HCT116 (cell line): ENCODE data around the gene HLA-DPA1.

ENCODE experiments used
- CBX3 ChIP-seq: IDR thresholded peaks from 2 replicates; pipeline ENCODE4 v1.6.1; 2012; ENCODE audit warnings: low read depth
- CEBPB ChIP-seq: IDR thresholded peaks from 2 replicates; pipeline ENCODE4 v1.6.1; 2012; ENCODE audit warnings: low read depth
- CTCF ChIP-seq, 3 experiments: fragments of 200-600 bp in 1 of 3; sonication (generic) in 1 of 3; IDR thresholded peaks in 2 of 3; conservative IDR thresholded peaks in 1 of 3; 2 replicates each; pipeline ENCODE4 v1.5.1; 2012 to 2017; ENCODE audit warnings: low read depth in 2 of 3, low read length in 2 of 3, antibody characterized with exemption in 1 of 3, borderline replicate concordance in 1 of 3, control low read depth in 1 of 3, mild to moderate bottlenecking in 1 of 3, mixed read lengths in 1 of 3, mixed run types in 1 of 3, moderate library complexity in 1 of 3; ENCODE audit not compliant: insufficient read depth in 1 of 3
- EZH2 ChIP-seq: fragments of 200-600 bp; sonication (generic); IDR thresholded peaks from 2 replicates; pipeline ENCODE4 v1.6.1; 2017; ENCODE audit warnings: antibody characterized with exemption, mixed run types
- FOSL1 ChIP-seq: IDR thresholded peaks from 2 replicates; pipeline ENCODE4 v1.6.1; 2012; ENCODE audit warnings: low read depth
- MAX ChIP-seq: IDR thresholded peaks from 2 replicates; pipeline ENCODE4 v1.6.1; 2012
- POLR2A ChIP-seq: IDR thresholded peaks from 2 replicates; pipeline ENCODE4 v1.7.0; 2011; ENCODE audit warnings: borderline replicate concordance; ENCODE audit not compliant: insufficient read depth, insufficient read length; ENCODE audit errors: extremely low read depth
- POLR2AphosphoS5 ChIP-seq: IDR thresholded peaks from 2 replicates; pipeline ENCODE4 v1.6.1; 2011; ENCODE audit warnings: mild to moderate bottlenecking, low read depth, low read length, moderate library complexity
- RAD21 ChIP-seq: IDR thresholded peaks from 2 replicates; pipeline ENCODE4 v1.6.1; 2012; ENCODE audit warnings: low read depth, mild to moderate bottlenecking
- SIN3A ChIP-seq: IDR thresholded peaks from 2 replicates; pipeline ENCODE4 v1.6.1; 2012; ENCODE audit warnings: low read depth
- SP1 ChIP-seq: IDR thresholded peaks from 2 replicates; pipeline ENCODE4 v1.6.1; 2012; ENCODE audit warnings: low read depth
- ZNF274 ChIP-seq: fragments of 200-500 bp; sonication (Bioruptor generic); IDR thresholded peaks from 2 replicates; pipeline ENCODE4 v1.6.1; 2014; ENCODE audit warnings: mild to moderate bottlenecking, low read depth, low read length, inconsistent platforms
- TF ChIP-seq, protein P1 (sequence below): IDR thresholded peaks from 2 replicates; pipeline ENCODE4 v1.6.1; 2012
- TF ChIP-seq, protein P2 (sequence below): IDR thresholded peaks from 2 replicates; pipeline ENCODE4 v1.6.1; 2012; ENCODE audit warnings: low read depth

- TF ChIP-seq, protein P1, sequence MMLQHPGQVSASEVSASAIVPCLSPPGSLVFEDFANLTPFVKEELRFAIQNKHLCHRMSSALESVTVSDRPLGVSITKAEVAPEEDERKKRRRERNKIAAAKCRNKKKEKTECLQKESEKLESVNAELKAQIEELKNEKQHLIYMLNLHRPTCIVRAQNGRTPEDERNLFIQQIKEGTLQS, result no peak
- TF ChIP-seq CEBPB, result no peak
- TF ChIP-seq CTCF (IDR thresholded peaks at IDR 0.05 in 2 of 3, conservative IDR thresholded peaks at IDR 0.05 in 1 of 3; ENCODE audit: borderline replicate concordance in 1 of 3, insufficient read depth in 1 of 3, low read depth in 2 of 3, low read length in 2 of 3), result no peak
- TF ChIP-seq POLR2AphosphoS5, result no peak
- TF ChIP-seq POLR2A, result no peak
- no peak for TF ChIP-seq SP1
- no peak for TF ChIP-seq EZH2
- TF ChIP-seq SIN3A, result no peak
- TF ChIP-seq, protein P2, sequence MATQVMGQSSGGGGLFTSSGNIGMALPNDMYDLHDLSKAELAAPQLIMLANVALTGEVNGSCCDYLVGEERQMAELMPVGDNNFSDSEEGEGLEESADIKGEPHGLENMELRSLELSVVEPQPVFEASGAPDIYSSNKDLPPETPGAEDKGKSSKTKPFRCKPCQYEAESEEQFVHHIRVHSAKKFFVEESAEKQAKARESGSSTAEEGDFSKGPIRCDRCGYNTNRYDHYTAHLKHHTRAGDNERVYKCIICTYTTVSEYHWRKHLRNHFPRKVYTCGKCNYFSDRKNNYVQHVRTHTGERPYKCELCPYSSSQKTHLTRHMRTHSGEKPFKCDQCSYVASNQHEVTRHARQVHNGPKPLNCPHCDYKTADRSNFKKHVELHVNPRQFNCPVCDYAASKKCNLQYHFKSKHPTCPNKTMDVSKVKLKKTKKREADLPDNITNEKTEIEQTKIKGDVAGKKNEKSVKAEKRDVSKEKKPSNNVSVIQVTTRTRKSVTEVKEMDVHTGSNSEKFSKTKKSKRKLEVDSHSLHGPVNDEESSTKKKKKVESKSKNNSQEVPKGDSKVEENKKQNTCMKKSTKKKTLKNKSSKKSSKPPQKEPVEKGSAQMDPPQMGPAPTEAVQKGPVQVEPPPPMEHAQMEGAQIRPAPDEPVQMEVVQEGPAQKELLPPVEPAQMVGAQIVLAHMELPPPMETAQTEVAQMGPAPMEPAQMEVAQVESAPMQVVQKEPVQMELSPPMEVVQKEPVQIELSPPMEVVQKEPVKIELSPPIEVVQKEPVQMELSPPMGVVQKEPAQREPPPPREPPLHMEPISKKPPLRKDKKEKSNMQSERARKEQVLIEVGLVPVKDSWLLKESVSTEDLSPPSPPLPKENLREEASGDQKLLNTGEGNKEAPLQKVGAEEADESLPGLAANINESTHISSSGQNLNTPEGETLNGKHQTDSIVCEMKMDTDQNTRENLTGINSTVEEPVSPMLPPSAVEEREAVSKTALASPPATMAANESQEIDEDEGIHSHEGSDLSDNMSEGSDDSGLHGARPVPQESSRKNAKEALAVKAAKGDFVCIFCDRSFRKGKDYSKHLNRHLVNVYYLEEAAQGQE, result no peak
- TF ChIP-seq RAD21, result no peak
- TF ChIP-seq MAX, result no peak
- TF ChIP-seq FOSL1, result no peak
- no peak for TF ChIP-seq ZNF274
- TF ChIP-seq CBX3, result no peak
These were observed 7.8 kb upstream of the HLA-DPA1 start for GRCh38 chr6:33081098-33081824.
